Stimulated activated CD8-positive, alpha-beta memory T cell treated with anti-CD3 and anti-CD28 coated beads, Interleukin-15, amount 100 ng/mL, for 48 hours (primary cell): ENCODE results near the gene PABPN1L.

Source experiments
- DNase-seq, 2 donors: peaks; one replicate each; pipeline ENCODE4 v3.0.0-alpha.2; 2020; ENCODE audit warnings: low read depth in 2 of 2

PABPN1L gene

GRCh38 chr16:88870608-88871348, 4.3 kb upstream of the PABPN1L start:
- no peak for DNase-seq

DNA sequence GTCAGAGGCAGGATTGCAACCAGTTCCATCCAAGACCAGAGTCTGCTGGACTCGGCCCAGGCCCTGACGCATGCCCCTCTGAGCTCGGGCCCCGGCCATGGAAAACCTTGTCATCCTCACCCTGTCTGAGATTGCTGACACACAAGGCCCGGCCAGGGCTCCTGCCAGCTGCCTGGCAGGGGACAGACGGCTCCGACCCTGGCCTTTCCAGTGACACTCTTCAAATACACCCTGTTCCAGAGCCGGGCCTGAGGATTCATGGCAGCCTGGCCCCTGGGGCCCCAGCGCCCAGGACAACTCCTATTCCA, 3.2 kb upstream of the PABPN1L start:
- no peak for DNase-seq

- no peak for DNase-seq
These were observed 2.7 kb upstream of the PABPN1L start for GRCh38 chr16:88868974-88869672.

DNA sequence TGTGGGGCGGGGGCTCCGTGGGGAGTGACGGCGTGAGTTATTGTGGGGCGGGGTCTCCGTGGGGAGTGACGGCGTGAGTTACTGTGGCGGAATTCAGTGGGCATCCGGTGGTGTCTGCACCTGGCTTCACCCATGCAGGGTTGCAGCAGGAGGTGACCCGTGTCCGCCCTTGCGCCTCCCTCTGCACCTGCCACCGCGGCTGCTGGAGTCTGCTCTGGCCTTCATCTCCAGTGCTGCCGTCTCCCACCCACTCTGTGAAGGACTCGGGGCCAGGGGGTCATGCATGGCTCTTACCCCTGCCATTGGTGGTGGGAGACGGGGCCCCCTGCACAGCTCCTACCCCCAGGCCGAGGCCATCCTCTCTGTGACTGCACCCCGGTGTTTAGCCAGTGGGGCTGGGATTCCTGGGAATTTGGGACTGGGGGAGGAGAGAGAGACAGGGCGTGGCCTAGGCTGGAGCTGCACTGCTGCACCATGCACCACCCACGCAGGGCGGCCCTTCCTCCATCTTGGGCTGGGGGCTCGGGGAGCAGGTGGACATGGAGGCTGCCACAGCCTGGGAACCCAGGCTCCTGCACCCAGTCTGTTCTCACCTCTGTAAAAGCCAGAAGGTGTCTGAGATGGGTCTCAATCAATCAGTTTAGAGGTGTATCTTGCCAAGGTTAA, 1.3 kb upstream of the PABPN1L start:
- no peak for DNase-seq

DNA sequence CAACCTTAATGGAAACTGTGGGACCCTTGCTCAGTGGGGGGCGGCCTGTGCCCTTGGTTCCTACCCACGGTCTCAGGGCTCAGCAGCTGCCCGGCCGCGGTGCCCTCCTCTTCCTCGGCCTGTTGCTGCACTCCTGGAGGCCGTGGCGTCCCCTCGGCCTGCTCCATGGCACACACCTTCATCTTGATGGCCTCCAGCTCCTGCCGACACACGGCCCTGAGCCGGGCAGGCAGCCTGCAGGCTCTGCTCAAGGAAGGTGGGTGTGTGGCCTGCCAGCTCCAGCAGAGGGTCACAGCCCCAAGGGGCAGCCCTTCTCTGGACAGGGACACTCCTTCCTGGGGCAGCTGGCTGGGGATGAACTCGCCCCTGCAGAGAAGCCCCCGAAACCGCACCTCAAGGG, 718 bp downstream of the PABPN1L start:
- DNase-seq: no peak

DNA sequence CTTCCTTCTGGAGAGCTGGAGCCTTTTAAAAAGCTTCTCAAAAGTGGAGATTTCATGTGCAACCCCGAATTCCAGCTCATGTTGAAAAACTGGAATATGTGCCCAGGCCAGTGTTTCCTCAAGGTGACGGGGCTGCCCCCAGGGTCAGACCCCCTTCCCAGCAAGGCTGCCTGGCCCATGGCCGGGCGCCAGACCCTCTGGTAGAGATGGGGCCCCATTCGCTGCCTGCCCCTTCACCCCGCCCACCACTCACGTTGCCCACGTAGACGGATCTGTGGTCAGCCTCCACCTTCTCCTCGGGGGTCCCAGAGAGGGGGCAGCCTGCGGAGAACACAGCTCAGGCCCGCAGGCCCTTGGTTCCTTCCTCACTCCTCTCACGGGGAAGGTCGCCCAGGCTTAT, 1.1 kb downstream of the PABPN1L start:
- no peak for DNase-seq

DNA sequence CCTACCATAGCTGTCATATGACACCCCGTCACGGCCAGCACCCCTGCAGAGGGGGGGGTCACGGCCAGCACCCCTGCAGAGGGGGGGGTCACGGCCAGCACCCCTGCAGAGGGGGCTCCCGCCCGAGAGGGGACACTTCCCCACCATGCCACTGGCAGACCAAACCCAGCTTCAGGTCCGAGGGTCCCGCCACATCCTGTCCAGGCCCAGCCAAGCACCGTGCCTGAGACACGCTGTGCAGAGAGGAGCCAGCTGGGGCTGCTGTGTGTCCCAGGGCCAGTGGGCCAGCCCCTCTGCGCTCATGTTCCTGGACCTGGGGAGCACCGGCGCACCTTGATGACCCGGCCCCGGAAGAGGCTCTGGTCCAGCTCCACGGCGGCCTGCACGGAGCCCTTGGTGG, 1.9 kb downstream of the PABPN1L start:
- DNase-seq: no peak

DNA sequence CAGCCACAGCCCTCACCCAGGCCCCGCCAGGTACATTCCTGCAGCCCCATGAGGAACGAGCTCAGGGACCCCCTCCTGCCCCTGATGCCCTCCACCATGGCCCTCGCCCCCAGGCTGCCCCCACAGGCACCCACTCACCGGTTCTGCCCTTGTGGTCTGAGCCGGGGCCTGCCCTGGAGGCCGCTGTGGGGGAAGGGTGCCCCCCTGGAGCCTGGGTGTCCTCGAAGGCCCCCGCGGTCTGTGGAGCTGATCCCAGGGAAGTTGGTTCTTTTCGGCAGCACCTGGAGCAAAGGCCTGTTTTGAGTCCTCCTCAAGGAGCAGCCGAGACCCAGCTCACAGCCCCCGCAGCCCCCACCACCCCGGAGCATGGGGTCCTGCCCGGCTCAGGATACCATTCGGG, 2.4 kb downstream of the PABPN1L start:
- DNase-seq: no peak

DNA sequence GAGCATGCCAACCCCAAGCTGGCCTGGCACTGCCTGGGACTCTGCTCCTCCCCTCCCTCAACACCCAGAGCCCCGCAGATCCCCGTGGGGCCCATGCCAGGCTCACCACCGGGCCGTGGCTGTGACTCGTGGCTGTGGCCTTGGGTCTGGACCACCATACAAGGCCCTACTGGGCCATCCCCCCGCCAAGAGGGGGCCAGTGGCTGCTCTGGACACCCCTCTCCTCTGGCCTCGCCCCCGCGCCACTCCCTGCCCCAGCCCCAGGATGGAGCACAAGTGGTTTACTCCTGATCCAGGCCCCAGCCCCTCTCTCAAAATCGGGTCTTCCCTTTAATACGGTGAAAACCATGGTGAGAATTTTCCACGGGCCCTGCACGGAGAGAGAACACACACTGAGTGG, 3.0 kb downstream of the PABPN1L start:
- DNase-seq: no peak

DNA sequence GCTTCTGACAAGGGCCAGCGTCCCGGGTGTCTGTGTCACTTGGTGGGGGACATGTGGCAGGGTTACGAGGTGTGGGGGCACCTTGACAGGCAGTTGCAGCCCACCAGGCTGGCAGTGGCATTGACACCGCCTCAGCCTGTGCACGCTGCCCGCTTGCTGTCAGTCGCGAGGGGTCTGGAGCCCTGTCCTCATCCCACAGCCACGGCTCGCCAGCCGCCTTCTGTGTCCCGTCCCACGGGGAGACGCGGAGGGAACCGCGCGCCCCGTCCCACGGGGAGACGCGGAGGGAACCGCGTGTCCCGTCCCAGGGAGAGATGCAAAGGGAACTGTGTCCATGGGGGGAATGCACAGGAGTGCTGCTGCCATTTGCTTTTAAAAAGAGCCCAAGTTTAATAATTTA, 3.5 kb downstream of the PABPN1L start:
- DNase-seq: no peak

DNA sequence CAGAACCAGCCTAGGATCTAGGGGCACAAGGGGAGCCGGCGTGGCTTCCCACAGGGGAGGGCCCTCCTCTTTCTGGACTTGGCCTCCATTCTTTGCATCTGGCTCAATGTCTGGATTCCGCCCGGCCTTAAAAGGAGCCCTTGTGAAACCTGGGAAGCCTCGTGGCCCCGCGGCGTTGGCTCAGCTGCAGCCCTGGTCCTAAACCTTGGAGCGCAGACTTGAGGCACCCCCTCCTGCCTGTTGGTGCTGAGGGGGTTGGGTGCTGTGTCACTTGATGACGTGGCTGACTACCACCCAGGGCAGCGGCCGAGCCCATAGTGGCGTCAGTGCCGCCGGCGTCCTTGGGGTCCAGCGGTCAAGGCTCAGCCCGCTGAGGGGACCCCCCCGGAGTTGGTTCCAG, 5.1 kb downstream of the PABPN1L start:
- DNase-seq: no peak

- no peak for DNase-seq
These were observed 6.9 kb downstream of the PABPN1L start for GRCh38 chr16:88859381-88860091.

DNA sequence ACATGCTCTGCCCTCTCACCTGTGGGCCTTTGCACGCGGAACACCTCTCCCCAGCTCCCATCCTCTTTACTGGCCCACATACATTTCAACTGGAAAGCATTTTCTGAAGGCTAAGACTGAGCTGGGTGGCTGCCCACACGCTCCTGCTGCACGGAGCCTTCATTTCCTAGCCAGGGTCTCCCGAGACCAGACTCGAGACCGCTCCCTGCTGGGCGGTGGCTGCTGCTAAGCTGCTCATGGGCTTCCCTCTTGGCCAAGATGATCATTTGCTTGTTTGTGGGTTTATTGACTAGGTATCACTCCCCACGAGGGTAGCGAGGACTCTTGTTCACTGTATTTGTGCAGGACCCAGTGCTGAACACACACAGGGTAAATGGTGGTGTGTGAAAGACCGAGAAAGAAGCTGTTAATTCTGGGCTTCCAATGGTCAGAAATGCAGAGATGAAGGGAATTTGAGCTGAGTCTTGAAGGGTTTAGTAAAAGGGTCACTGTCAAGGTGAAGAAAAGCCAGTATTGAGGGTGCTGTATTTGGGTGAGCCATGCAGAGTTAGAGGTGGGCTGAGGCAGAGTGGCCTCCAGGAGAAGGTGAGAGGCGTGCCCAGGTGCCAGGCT, 8.6 kb downstream of the PABPN1L start:
- peak; percentile 55 to 65 for DNase-seq

DNA sequence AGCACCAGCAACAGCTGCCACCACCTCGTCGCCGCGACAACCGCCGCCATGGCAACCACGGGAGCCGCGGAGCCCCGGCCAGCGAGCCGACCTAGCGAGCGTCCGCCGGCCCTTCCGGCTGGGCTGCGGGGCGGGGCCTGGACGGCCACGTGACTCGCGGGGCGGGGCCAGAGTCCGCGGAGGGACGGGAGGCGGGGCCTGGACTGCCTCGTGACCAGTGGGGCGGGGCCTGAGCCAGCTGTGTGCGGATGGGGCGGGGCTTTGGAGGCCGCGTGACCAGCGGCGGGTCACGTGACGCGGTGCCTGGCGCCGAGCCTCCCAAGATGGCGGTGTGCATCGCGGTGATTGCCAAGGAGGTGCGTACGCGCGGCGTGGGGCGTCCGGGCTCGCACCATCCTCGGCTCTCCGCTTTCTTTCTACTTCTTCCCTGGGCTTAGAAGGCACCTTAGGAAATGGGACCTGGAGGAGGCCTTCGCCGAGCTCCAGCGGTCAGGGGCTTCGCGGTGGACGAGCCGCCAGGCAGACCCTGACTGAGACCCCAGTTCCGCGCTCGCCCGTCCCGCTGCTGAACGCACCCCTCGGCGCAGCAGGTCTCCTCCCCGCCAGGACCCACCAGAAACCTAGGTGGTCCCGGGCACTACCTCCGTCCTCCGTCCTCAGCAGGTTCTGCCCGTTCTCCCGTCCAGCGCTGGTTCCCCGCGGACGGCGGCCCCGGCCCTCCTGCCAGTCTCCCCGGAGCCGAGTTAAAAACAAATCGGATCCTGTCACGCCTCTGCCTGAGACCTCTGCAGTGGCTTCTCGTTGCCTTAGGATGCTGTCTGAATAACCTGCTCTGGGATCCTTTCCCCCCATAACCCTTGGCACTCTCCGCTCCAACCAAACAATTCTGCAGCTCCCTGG, 9.4 kb downstream of the PABPN1L start, which contains the start of the genes GALNS and TRAPPC2L:
Gene GALNS (minus strand): TSS at position 120 of the 900 bp plus-strand sequence. CDS start 70 bp downstream, at position 50.
Gene TRAPPC2L (plus strand): TSS at position 300 of the 900 bp plus-strand sequence. CDS start 24 bp downstream, at position 324.
- peak; percentile 96 to 99 for DNase-seq

DNA sequence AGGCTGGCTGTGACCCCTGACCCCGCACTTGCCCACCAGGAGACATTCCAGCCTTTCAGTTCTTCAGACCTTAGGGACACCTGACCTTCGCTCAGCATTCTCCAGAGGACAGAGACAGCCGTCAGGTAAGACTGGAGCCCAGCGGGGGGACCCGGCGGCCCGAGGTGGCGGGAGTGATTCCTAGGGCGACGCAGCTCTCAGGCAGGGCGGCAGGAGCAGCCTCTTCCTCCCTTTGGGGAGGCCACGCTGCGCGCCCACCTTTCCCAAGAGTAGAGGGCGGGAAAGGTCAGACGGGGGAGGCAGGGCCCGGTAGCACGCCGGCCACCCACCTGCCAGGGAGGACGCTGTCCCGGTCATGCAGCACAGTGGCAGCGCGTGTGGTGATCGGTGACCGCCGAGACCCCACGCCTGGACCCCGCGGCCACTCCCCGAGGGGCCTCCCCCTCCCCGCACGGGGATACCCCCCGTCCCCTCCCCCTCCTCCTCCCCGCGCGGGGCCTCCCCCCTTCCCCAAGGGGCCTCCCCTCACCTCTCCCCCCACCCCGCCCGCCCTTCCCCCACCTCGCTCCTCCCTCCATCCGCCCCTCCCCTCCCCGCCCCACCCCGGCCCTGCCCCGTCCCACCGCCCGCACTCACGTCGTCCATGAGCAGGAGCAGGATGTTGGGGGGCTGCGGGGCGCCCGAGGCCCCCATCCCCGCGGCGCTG, 10.2 kb downstream of the PABPN1L start:
- DNase-seq: no peak

- no peak for DNase-seq
These were observed 10.7 kb downstream of the PABPN1L start for GRCh38 chr16:88855736-88856121.

DNA sequence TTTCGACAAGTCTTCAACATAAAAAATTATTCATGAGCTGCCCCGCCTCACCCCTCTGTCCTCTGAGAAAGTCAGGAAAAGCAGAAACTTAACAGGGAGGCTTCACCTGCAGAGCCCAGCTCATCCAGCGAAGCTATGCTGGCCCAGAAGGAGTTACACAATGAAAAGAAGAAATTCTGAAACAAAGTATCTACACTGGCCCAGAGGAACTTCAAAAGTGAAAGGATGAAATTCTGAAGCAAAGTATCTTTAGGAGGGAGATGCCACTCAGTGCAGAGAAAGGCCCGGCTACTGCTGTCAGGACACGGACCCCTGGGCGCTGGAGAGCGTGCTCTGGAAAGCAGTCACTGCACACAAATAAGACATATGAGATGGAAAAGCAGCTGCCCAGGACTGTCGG, 11.3 kb downstream of the PABPN1L start:
- no peak for DNase-seq

- DNase-seq: peak; percentile 16 to 17
These were observed 12.0 kb downstream of the PABPN1L start for GRCh38 chr16:88854306-88855111.

DNA sequence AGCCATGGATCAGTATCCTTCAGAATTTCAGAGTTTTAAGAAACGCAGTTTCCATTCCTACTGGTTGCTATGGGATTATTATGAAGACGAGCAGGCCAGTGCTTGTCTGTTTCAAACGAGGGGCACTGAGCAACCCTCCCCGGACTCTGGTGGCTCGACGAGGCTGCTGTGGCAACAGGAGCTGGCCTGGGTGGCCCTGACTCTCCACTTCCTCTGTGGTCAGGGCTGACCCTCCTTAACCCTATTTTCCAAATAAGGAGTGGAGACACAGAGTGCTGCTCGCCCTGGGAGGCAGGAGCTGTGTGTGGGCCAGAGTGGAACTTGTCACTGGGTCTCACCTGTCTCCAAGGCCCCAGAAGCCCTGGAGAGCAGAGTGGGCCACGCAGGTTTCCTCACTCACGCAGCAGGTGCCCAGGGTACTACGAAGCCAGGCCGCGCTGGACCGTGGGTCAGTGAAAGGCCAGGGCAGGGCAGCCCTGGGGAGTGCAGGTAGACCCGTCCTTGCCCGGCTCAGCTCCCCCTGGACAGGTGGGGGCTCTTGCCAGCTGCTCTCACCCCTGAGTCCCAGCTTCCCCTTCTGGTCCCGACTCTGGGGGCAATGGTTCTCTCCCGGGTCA, 13.0 kb downstream of the PABPN1L start:
- DNase-seq: no peak
